ENCODE results near the gene SIPA1L3. TPM values are rescaled to one million over a fixed set of nuclear protein-coding genes. Genes with fewer than 3 reads are reported as not detected.

Gene SIPA1L3
- total RNA-seq, 1 donor from 2014 or later, result 8.8 TPM

- intact Hi-C loops (cut with micrococcal nuclease), result no loop called here
- no peaks in the 10 kb centered on the region for H3K4me1 ChIP-seq
- peaks cover 4% of the 10 kb centered on the region for H3K9me3 ChIP-seq (replicated peaks)
Observed at GRCh38 chr19:38081547-38082255, 174.7 kb downstream of the SIPA1L3 start.

GRCh38 chr19:38082256-38083118 lies 175.5 kb downstream of the SIPA1L3 start:
- H3K9me3 ChIP-seq (replicated peaks), result no peaks in the 10 kb centered on the region
- H3K36me3 ChIP-seq, result peaks cover 26% of the 10 kb centered on the region
- H3K4me3 ChIP-seq, result no peak overlapping the region
- no peaks in the 10 kb centered on the region for H3K27me3 ChIP-seq (ENCODE audit: low read depth)
- no peaks in the 10 kb centered on the region for H3K4me1 ChIP-seq
- intact Hi-C loops (cut with micrococcal nuclease), result no loop called here
- no peak overlapping the region for H3K27ac ChIP-seq (replicated peaks)
- no peak for TF ChIP-seq CTCF (IDR thresholded peaks at IDR 0.05; ENCODE audit: borderline replicate concordance)
- DNase-seq, result no peak

More at GRCh38 chr19:38081547-38082255, 174.7 kb downstream of the SIPA1L3 start:
- H3K36me3 ChIP-seq, result peaks cover 22% of the 10 kb centered on the region
- no peak for TF ChIP-seq CTCF (IDR thresholded peaks at IDR 0.05; ENCODE audit: borderline replicate concordance)
- H3K27ac ChIP-seq (replicated peaks), result no peak overlapping the region
- no peak for DNase-seq
- H3K27me3 ChIP-seq (ENCODE audit: low read depth), result no peaks in the 10 kb centered on the region
- H3K4me3 ChIP-seq, result no peak overlapping the region

- H3K4me1 ChIP-seq, result no peaks in the 10 kb centered on the region
- no peak for TF ChIP-seq CTCF (IDR thresholded peaks at IDR 0.05; ENCODE audit: borderline replicate concordance)
Observed at GRCh38 chr19:38084196-38084595, 177.2 kb downstream of the SIPA1L3 start.

GRCh38 chr19:38089440-38089839 lies 182.4 kb downstream of the SIPA1L3 start:
- H3K4me1 ChIP-seq, result peaks cover 24% of the 10 kb centered on the region
- no peak overlapping the region for H3K4me3 ChIP-seq
- TF ChIP-seq CTCF (IDR thresholded peaks at IDR 0.05; ENCODE audit: borderline replicate concordance), result no peak
- peaks cover 13% of the 10 kb centered on the region for H3K36me3 ChIP-seq
- no peak for DNase-seq
- no peak overlapping the region for H3K27ac ChIP-seq (replicated peaks)
- intact Hi-C loops (cut with micrococcal nuclease), result no loop called here
- no peaks in the 10 kb centered on the region for H3K27me3 ChIP-seq (ENCODE audit: low read depth)
- H3K9me3 ChIP-seq (replicated peaks), result no peaks in the 10 kb centered on the region

More at GRCh38 chr19:38084196-38084595, 177.2 kb downstream of the SIPA1L3 start:
- H3K36me3 ChIP-seq, result peaks cover 33% of the 10 kb centered on the region
- H3K27ac ChIP-seq (replicated peaks), result no peak overlapping the region
- no peaks in the 10 kb centered on the region for H3K9me3 ChIP-seq (replicated peaks)
- DNase-seq, result no peak
- H3K27me3 ChIP-seq (ENCODE audit: low read depth), result no peaks in the 10 kb centered on the region
- intact Hi-C loops (cut with micrococcal nuclease), result no loop called here
- H3K4me3 ChIP-seq, result no peak overlapping the region

- H3K36me3 ChIP-seq, result peaks cover 7% of the 10 kb centered on the region
- H3K27ac ChIP-seq (replicated peaks), result peak overlapping the region; percentile 52
- H3K4me3 ChIP-seq, result no peak overlapping the region
- peaks cover 29% of the 10 kb centered on the region for H3K4me1 ChIP-seq
- no peaks in the 10 kb centered on the region for H3K27me3 ChIP-seq (ENCODE audit: low read depth)
- no peak for TF ChIP-seq CTCF (IDR thresholded peaks at IDR 0.05; ENCODE audit: borderline replicate concordance)
- intact Hi-C loops (cut with micrococcal nuclease), result no loop called here
- no peak for DNase-seq
- H3K9me3 ChIP-seq (replicated peaks), result no peaks in the 10 kb centered on the region
Observed at GRCh38 chr19:38093154-38093553, 186.1 kb downstream of the SIPA1L3 start.
